Mucosa of rectum (tissue), 2 donors: ENCODE results near the gene AGPAT2.

ENCODE experiments used
- H3K27ac ChIP-seq, 2 donors: one replicate each; pipeline ENCODE4 v1.7.0; 2013; ENCODE audit warnings: inconsistent platforms in 2 of 2, low read depth in 2 of 2, low read length in 2 of 2
- H3K27me3 ChIP-seq, 2 donors: one replicate each; pipeline ENCODE4 v1.7.0; 2013; ENCODE audit warnings: low read length in 2 of 2; ENCODE audit not compliant: control insufficient read depth in 2 of 2, insufficient read depth in 2 of 2
- H3K36me3 ChIP-seq, 2 donors: one replicate each; pipeline ENCODE4 v1.7.0; 2013; ENCODE audit warnings: low read length in 2 of 2; ENCODE audit not compliant: control insufficient read depth in 2 of 2, insufficient read depth in 2 of 2
- H3K4me1 ChIP-seq, 2 donors: one replicate each; pipeline ENCODE4 v1.7.0; 2013; ENCODE audit warnings: low read length in 2 of 2, mild to moderate bottlenecking in 1 of 2; ENCODE audit not compliant: control insufficient read depth in 2 of 2, insufficient read depth in 2 of 2
- H3K4me3 ChIP-seq, 2 donors: one replicate each; pipeline ENCODE4 v1.7.0; 2013; ENCODE audit warnings: low read length in 2 of 2
- H3K9ac ChIP-seq, 2 donors: one replicate each; pipeline ENCODE4 v1.7.0; 2013; ENCODE audit warnings: low read length in 2 of 2, low read depth in 1 of 2, mild to moderate bottlenecking in 1 of 2
- H3K9me3 ChIP-seq, 2 donors: one replicate each; pipeline ENCODE4 v1.7.0; 2013; ENCODE audit warnings: low read length in 2 of 2; ENCODE audit not compliant: control insufficient read depth in 2 of 2
- donor health status: healthy.
- donor health status: Normal muscosa, but diverticular disease.

Gene AGPAT2

GRCh38 chr9:136688274-136689107, 1.2 kb upstream of the AGPAT2 start:
- Histone ChIP-seq H3K27me3 (no peaks in the 10 kb centered on the region), H3K27ac (peak overlapping the region; percentile 86 to 92), H3K4me1 (peaks cover 39 to 57% of the 10 kb centered on the region in 2 donors), H3K9me3 (no peaks in the 10 kb centered on the region), H3K9ac (peak overlapping the region in 1 of 2 donors; percentile 56), H3K36me3 (peaks cover 0 to 2% of the 10 kb centered on the region in 2 donors), H3K4me3 (no peak overlapping the region)

GRCh38 chr9:136687721-136688223, 515 bp upstream of the AGPAT2 start:
- Histone ChIP-seq H3K4me1 (peaks cover 32 to 50% of the 10 kb centered on the region in 2 donors), H3K9ac (peak overlapping the region in 1 of 2 donors; percentile 56), H3K27ac (peak overlapping the region; percentile 86 to 92), H3K9me3 (no peaks in the 10 kb centered on the region), H3K27me3 (no peaks in the 10 kb centered on the region), H3K4me3 (peak overlapping the region in 1 of 2 donors; percentile 25), H3K36me3 (peaks cover 0 to 2% of the 10 kb centered on the region in 2 donors)

GRCh38 chr9:136686534-136686793, 793 bp downstream of the AGPAT2 start:
- Histone ChIP-seq H3K9ac (peak overlapping the region; percentile 72 to 91), H3K4me3 (peak overlapping the region; percentile 71 to 84), H3K27ac (peak overlapping the region; percentile 92 to 94), H3K36me3 (peaks cover 0 to 2% of the 10 kb centered on the region in 2 donors), H3K27me3 (no peaks in the 10 kb centered on the region), H3K4me1 (peaks cover 29 to 39% of the 10 kb centered on the region in 2 donors), H3K9me3 (no peaks in the 10 kb centered on the region)

GRCh38 chr9:136685790-136686533, 1.3 kb downstream of the AGPAT2 start:
- H3K36me3 ChIP-seq: peaks cover 0 to 2% of the 10 kb centered on the region in 2 donors
- H3K9ac ChIP-seq: peak overlapping the region; percentile 72 to 91
- H3K27me3 ChIP-seq: no peaks in the 10 kb centered on the region
- H3K9me3 ChIP-seq: no peaks in the 10 kb centered on the region
- H3K4me1 ChIP-seq: peaks cover 29 to 34% of the 10 kb centered on the region in 2 donors
- peak overlapping the region; percentile 71 to 84 for H3K4me3 ChIP-seq
- peak overlapping the region; percentile 92 to 94 for H3K27ac ChIP-seq

GRCh38 chr9:136685216-136685615, 2.0 kb downstream of the AGPAT2 start:
- no peak overlapping the region for H3K9ac ChIP-seq
- H3K27ac ChIP-seq: no peak overlapping the region
- peak overlapping the region; percentile 10 to 26 for H3K4me3 ChIP-seq
- no peaks in the 10 kb centered on the region for H3K27me3 ChIP-seq
- H3K4me1 ChIP-seq: peaks cover 25 to 33% of the 10 kb centered on the region in 2 donors
- H3K9me3 ChIP-seq: no peaks in the 10 kb centered on the region
- H3K36me3 ChIP-seq: peaks cover 0 to 2% of the 10 kb centered on the region in 2 donors

GRCh38 chr9:136684799-136685198, 2.5 kb downstream of the AGPAT2 start:
- no peaks in the 10 kb centered on the region for H3K27me3 ChIP-seq
- H3K4me3 ChIP-seq: peak overlapping the region in 1 of 2 donors; percentile 10
- H3K4me1 ChIP-seq: peaks cover 25 to 33% of the 10 kb centered on the region in 2 donors
- no peak overlapping the region for H3K27ac ChIP-seq
- no peaks in the 10 kb centered on the region for H3K9me3 ChIP-seq
- peaks cover 0 to 2% of the 10 kb centered on the region in 2 donors for H3K36me3 ChIP-seq
- H3K9ac ChIP-seq: no peak overlapping the region

- H3K27ac ChIP-seq: no peak overlapping the region
- H3K4me3 ChIP-seq: no peak overlapping the region
- peaks cover 0 to 2% of the 10 kb centered on the region in 2 donors for H3K36me3 ChIP-seq
- H3K9me3 ChIP-seq: no peaks in the 10 kb centered on the region
- no peak overlapping the region for H3K9ac ChIP-seq
- H3K4me1 ChIP-seq: peaks cover 25 to 33% of the 10 kb centered on the region in 2 donors
- H3K27me3 ChIP-seq: no peaks in the 10 kb centered on the region
Observed at GRCh38 chr9:136684339-136684738, 2.9 kb downstream of the AGPAT2 start.

- no peak overlapping the region for H3K9ac ChIP-seq
- H3K27ac ChIP-seq: no peak overlapping the region
- H3K36me3 ChIP-seq: peaks cover 0 to 2% of the 10 kb centered on the region in 2 donors
- no peak overlapping the region for H3K4me3 ChIP-seq
- H3K27me3 ChIP-seq: no peaks in the 10 kb centered on the region
- peaks cover 19 to 28% of the 10 kb centered on the region in 2 donors for H3K4me1 ChIP-seq
- no peaks in the 10 kb centered on the region for H3K9me3 ChIP-seq
Observed at GRCh38 chr9:136683755-136684154, 3.5 kb downstream of the AGPAT2 start.

- Histone ChIP-seq H3K9me3 (no peaks in the 10 kb centered on the region), H3K27me3 (no peaks in the 10 kb centered on the region), H3K36me3 (peaks cover 0 to 2% of the 10 kb centered on the region in 2 donors), H3K4me3 (no peak overlapping the region), H3K27ac (no peak overlapping the region), H3K9ac (no peak overlapping the region), H3K4me1 (peaks cover 18 to 23% of the 10 kb centered on the region in 2 donors)
Observed at GRCh38 chr9:136683173-136683745, 4.0 kb downstream of the AGPAT2 start.

GRCh38 chr9:136682710-136683109, 4.5 kb downstream of the AGPAT2 start:
- no peak overlapping the region for H3K9ac ChIP-seq
- H3K4me3 ChIP-seq: no peak overlapping the region
- no peaks in the 10 kb centered on the region for H3K9me3 ChIP-seq
- peaks cover 16 to 17% of the 10 kb centered on the region in 2 donors for H3K4me1 ChIP-seq
- no peak overlapping the region for H3K27ac ChIP-seq
- peaks cover 0 to 2% of the 10 kb centered on the region in 2 donors for H3K36me3 ChIP-seq
- no peaks in the 10 kb centered on the region for H3K27me3 ChIP-seq
